HL-60 (cell line): ENCODE data around the gene PRICKLE2.

Experiments used
- DNase-seq, 2 experiments: peaks; one replicate each; pipeline ENCODE4 v3.0.0-alpha.2; 2010 to 2020; ENCODE audit warnings: low read depth in 1 of 2, low spot score in 1 of 2
- H3K27ac ChIP-seq: fragments of 250-450 bp; sonication (Bioruptor Pico); replicated peaks from 2 replicates; pipeline ENCODE4 v1.5.1; 2020; ENCODE audit warnings: mild to moderate bottlenecking, moderate library complexity
- H3K27me3 ChIP-seq: fragments of 250-450 bp; sonication (Bioruptor Pico); 2 replicates; pipeline ENCODE4 v1.5.1; 2021; ENCODE audit warnings: mild to moderate bottlenecking, moderate library complexity; ENCODE audit not compliant: insufficient read depth, poor library complexity, severe bottlenecking
- H3K4me3 ChIP-seq: replicated peaks from 2 replicates; pipeline ENCODE4 v1.5.1; 2011; ENCODE audit warnings: mild to moderate bottlenecking, control low read depth, low read length; ENCODE audit not compliant: insufficient read depth
- CTCF ChIP-seq: IDR thresholded peaks from one replicate; pipeline ENCODE4 v1.5.1; 2011; ENCODE audit warnings: low read length, control low read depth, inconsistent platforms; ENCODE audit not compliant: insufficient read depth
- GABPA ChIP-seq: IDR thresholded peaks from 2 replicates; pipeline ENCODE4 v1.6.1; 2012; ENCODE audit warnings: low read depth
- POLR2AphosphoS5 ChIP-seq: IDR thresholded peaks from 2 replicates; pipeline ENCODE4 v1.6.1; 2012; ENCODE audit warnings: low read depth
- REST ChIP-seq: IDR thresholded peaks from 2 replicates; pipeline ENCODE4 v1.6.1; 2012; ENCODE audit warnings: low read depth; ENCODE audit not compliant: insufficient replicate concordance
- SPI1 ChIP-seq: IDR thresholded peaks from 2 replicates; pipeline ENCODE4 v1.6.1; 2012; ENCODE audit warnings: low read depth, mild to moderate bottlenecking, borderline replicate concordance

The PRICKLE2 gene

GRCh38 chr3:64053117-64053516 lies 172.1 kb downstream of the PRICKLE2 start:
- Histone ChIP-seq H3K4me3 (no peak overlapping the region), H3K27me3 (no peaks in the 10 kb centered on the region), H3K27ac (no peak overlapping the region)
- TF ChIP-seq SPI1 (no peak), GABPA (no peak), REST (no peak), CTCF (no peak), POLR2AphosphoS5 (no peak)
- no peak for DNase-seq

DNA sequence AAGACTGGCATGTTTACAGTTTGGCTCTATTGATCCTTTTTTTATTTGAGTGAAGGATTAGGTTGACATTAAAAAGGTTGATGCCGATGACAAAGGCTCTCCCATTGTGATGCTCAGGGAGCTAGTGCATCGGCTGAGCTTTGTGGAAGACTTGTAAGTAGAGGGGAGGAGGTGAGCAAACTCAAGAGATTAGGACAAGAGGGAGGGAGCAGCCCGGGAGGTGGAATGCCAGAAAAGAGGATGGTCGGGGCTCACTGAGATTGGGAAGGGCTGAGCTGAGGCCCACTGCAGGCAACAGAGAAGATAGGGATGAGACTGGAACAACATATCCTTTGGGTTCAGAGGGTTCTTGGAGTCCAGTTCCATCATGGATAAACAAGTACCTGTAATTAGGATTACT lies 175.4 kb downstream of the PRICKLE2 start:
- Histone ChIP-seq H3K27me3 (no peaks in the 10 kb centered on the region), H3K27ac (no peak overlapping the region), H3K4me3 (no peak overlapping the region)
- TF ChIP-seq SPI1 (no peak), CTCF (no peak), REST (no peak), GABPA (no peak), POLR2AphosphoS5 (no peak)
- no peak for DNase-seq

DNA sequence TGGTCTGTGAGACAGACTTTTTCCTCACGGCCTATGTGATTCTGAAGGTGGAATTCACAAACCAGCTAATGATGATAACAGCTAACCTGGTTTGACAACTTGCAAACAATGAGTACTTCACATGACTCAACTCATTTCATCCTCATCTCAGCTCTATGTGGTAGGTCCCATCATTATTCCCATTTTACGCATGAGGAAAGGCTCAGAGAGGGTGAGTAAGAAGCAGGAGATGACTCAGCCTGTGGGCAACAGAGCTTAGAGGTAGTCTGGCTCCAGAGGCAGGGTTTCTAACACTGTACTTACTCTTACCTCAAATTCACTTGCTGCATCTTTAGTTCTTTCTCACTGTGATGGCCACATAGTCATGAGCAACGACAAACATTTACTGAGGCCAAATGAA lies 176.1 kb downstream of the PRICKLE2 start:
- H3K27ac ChIP-seq, result peak overlapping the region; percentile 33; the same call in 1 of the 2 replicates
- TF ChIP-seq GABPA (no peak), CTCF (no peak), REST (no peak)
- no peak for DNase-seq
- H3K4me3 ChIP-seq, result no peak overlapping the region
- no peaks in the 10 kb centered on the region for H3K27me3 ChIP-seq
